MM.1S (cell line): ENCODE measurements around the gene HIF1A.

Experiments used
- DNase-seq: peaks from one replicate; pipeline ENCODE4 v3.0.0-alpha.2; 2015
- H2AFZ ChIP-seq: fragments of 300-600 bp; sonication (generic); 2 replicates; pipeline ENCODE4 v1.6.0; 2016; ENCODE audit warnings: antibody characterized with exemption, low read length
- H3F3A ChIP-seq: fragments of 300-600 bp; sonication (generic); 2 replicates; pipeline ENCODE4 v1.6.1; 2016; ENCODE audit warnings: mild to moderate bottlenecking, antibody characterized with exemption, low read length, moderate library complexity, mixed read lengths; ENCODE audit not compliant: insufficient read depth
- H3K27ac ChIP-seq: fragments of 300-600 bp; sonication (generic); 2 replicates; pipeline ENCODE4 v1.5.1; 2016; ENCODE audit warnings: mild to moderate bottlenecking, low read length
- H3K27me3 ChIP-seq: fragments of 300-600 bp; sonication (generic); replicated peaks from 2 replicates; pipeline ENCODE4 v1.6.0; 2016; ENCODE audit warnings: low read length; ENCODE audit not compliant: insufficient read depth
- H3K36me3 ChIP-seq: fragments of 300-600 bp; sonication (generic); replicated peaks from 2 replicates; pipeline ENCODE4 v1.6.1; 2016; ENCODE audit warnings: mild to moderate bottlenecking, low read length, mixed read lengths; ENCODE audit not compliant: insufficient read depth
- H3K4me1 ChIP-seq: fragments of 300-600 bp; sonication (generic); 2 replicates; pipeline ENCODE4 v1.6.1; 2016; ENCODE audit warnings: low read length, mixed read lengths
- H3K4me2 ChIP-seq: fragments of 300-600 bp; sonication (generic); 2 replicates; pipeline ENCODE4 v1.6.0; 2016; ENCODE audit warnings: low read depth, low read length
- H3K4me3 ChIP-seq: fragments of 300-600 bp; sonication (generic); 2 replicates; pipeline ENCODE4 v1.5.1; 2016; ENCODE audit warnings: low read length, mixed read lengths
- H3K79me2 ChIP-seq: fragments of 300-600 bp; sonication (generic); 2 replicates; pipeline ENCODE4 v1.6.1; 2016; ENCODE audit warnings: mixed run types, low read length, mixed read lengths
- H3K9ac ChIP-seq: fragments of 300-600 bp; sonication (generic); 2 replicates; pipeline ENCODE4 v1.6.1; 2016; ENCODE audit warnings: low read length, mixed read lengths
- H3K9me2 ChIP-seq: fragments of 300-600 bp; sonication (generic); replicated peaks from 2 replicates; pipeline ENCODE4 v1.6.1; 2016; ENCODE audit warnings: mild to moderate bottlenecking, low read length, mixed read lengths; ENCODE audit not compliant: insufficient read depth
- H3K9me3 ChIP-seq: fragments of 300-600 bp; sonication (generic); replicated peaks from 2 replicates; pipeline ENCODE4 v1.6.1; 2016; ENCODE audit warnings: mild to moderate bottlenecking, low read length, mixed read lengths; ENCODE audit not compliant: insufficient read depth
- H4K20me1 ChIP-seq: fragments of 300-600 bp; sonication (generic); 2 replicates; pipeline ENCODE4 v1.6.1; 2016; ENCODE audit warnings: mild to moderate bottlenecking, low read length, moderate library complexity, mixed read lengths; ENCODE audit not compliant: insufficient read depth
- EZH2 ChIP-seq: fragments of 300-600 bp; sonication (generic); optimal IDR thresholded peaks from 2 replicates; pipeline ENCODE3; 2017; ENCODE audit warnings: low read depth, mild to moderate bottlenecking, antibody characterized with exemption, low read length, mixed read lengths
- EZH2phosphoT487 ChIP-seq: fragments of 300-600 bp; sonication (generic); IDR thresholded peaks from 2 replicates; pipeline ENCODE4 v1.6.1; 2018; ENCODE audit warnings: antibody characterized with exemption, low read length
- TF ChIP-seq, protein P1 (sequence below): fragments of 300-600 bp; sonication (generic); IDR thresholded peaks from 2 replicates; pipeline ENCODE4 v1.5.1; 2016; ENCODE audit warnings: antibody characterized with exemption, low read length, mixed read lengths

HIF1A gene

DNA sequence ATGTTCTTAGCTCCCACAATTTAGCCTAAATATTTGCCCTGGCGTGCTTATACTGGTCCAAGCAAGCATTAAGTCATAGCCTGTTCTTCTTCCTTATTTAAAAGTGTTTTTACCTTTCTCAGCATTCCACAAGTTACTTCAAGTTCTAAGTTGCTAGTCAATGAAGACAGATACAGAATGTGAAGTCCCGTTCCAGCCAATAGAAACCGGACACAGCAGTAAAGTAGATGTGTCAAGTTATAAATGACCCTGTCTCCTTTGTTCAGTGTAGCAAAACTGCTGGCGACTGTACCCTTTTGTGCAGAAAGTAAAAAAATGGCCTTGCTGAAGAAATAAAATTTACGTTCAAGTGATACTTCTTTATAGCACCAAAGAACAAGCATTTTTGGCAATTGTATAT is 70.8 kb downstream of the HIF1A start:
- Histone ChIP-seq H3K9me2 (no peaks in the 10 kb centered on the region), H2AFZ (no peak overlapping the region), H3K4me3 (no peak overlapping the region), H3K27me3 (no peaks in the 10 kb centered on the region), H3K79me2 (no peaks in the 10 kb centered on the region; the same call in none of the 2 replicates), H3K9me3 (no peaks in the 10 kb centered on the region), H3K36me3 (no peaks in the 10 kb centered on the region), H4K20me1 (no peaks in the 10 kb centered on the region), H3F3A (no peaks in the 10 kb centered on the region), H3K27ac (no peak overlapping the region), H3K4me1 (no peaks in the 10 kb centered on the region), H3K4me2 (no peak overlapping the region), H3K9ac (no peak overlapping the region)
- TF ChIP-seq EZH2 (no peak), EZH2phosphoT487 (no peak)
- TF ChIP-seq, protein P1, sequence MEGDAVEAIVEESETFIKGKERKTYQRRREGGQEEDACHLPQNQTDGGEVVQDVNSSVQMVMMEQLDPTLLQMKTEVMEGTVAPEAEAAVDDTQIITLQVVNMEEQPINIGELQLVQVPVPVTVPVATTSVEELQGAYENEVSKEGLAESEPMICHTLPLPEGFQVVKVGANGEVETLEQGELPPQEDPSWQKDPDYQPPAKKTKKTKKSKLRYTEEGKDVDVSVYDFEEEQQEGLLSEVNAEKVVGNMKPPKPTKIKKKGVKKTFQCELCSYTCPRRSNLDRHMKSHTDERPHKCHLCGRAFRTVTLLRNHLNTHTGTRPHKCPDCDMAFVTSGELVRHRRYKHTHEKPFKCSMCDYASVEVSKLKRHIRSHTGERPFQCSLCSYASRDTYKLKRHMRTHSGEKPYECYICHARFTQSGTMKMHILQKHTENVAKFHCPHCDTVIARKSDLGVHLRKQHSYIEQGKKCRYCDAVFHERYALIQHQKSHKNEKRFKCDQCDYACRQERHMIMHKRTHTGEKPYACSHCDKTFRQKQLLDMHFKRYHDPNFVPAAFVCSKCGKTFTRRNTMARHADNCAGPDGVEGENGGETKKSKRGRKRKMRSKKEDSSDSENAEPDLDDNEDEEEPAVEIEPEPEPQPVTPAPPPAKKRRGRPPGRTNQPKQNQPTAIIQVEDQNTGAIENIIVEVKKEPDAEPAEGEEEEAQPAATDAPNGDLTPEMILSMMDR, result no peak
- no peak for DNase-seq

DNA sequence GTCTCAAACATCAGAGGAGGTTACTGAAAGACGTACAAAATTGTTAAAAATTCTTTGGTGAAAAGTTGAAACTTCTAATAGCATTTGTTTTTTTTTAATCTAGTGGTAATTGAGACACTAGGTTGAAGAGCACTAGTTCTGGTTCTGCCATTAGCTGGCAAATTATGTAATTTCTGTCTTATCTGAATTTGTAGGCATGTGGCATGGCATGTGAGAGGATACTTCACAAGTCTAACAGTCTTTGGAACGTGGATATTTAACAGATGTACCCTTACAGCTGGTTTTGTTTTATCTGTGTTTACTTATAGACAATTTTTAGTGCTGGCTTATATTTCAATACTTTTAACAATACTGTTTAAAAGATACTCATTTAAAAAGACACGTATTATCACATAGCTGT is 72.9 kb downstream of the HIF1A start:
- no peak for DNase-seq
- H2AFZ ChIP-seq, result no peak overlapping the region
- no peaks in the 10 kb centered on the region for H3F3A ChIP-seq
- no peak overlapping the region for H3K4me2 ChIP-seq
- no peaks in the 10 kb centered on the region for H3K36me3 ChIP-seq
- H3K4me3 ChIP-seq, result no peak overlapping the region
- H3K4me1 ChIP-seq, result no peaks in the 10 kb centered on the region
- no peak for TF ChIP-seq EZH2phosphoT487
- no peak for TF ChIP-seq EZH2
- TF ChIP-seq, protein P1, result no peak
- H3K27me3 ChIP-seq, result no peaks in the 10 kb centered on the region
- H4K20me1 ChIP-seq, result no peaks in the 10 kb centered on the region
- H3K9ac ChIP-seq, result no peak overlapping the region
- no peaks in the 10 kb centered on the region; the same call in 1 of the 2 replicates for H3K79me2 ChIP-seq
- no peaks in the 10 kb centered on the region for H3K9me2 ChIP-seq
- H3K27ac ChIP-seq, result no peak overlapping the region
- H3K9me3 ChIP-seq, result no peaks in the 10 kb centered on the region

DNA sequence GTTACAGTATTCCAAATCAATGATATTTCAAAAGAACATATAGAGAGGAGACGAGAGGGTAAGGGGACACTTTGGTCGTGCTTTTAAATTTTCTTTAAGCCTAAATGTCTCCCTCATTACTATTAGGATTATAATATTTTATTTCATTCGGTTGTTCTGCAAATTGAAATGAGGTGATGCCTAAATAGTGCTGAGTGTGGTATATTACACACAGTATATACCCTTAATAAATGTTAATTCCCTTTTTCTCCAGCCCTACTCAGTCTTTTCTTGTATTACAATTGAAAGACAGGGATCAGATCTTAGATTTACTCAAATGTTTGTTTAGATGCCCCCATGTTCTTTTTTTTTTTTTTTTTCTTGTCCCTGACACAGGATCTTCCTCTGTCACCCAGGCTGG is 74.6 kb downstream of the HIF1A start:
- Histone ChIP-seq H4K20me1 (no peaks in the 10 kb centered on the region), H2AFZ (no peak overlapping the region), H3K36me3 (no peaks in the 10 kb centered on the region), H3K9me2 (no peaks in the 10 kb centered on the region), H3K4me3 (no peak overlapping the region), H3K4me2 (no peak overlapping the region), H3K9me3 (no peaks in the 10 kb centered on the region), H3K9ac (no peak overlapping the region), H3F3A (no peaks in the 10 kb centered on the region), H3K4me1 (no peaks in the 10 kb centered on the region), H3K27ac (no peak overlapping the region), H3K27me3 (no peaks in the 10 kb centered on the region), H3K79me2 (no peaks in the 10 kb centered on the region)
- no peak for TF ChIP-seq EZH2
- TF ChIP-seq, protein P1, result no peak
- no peak for TF ChIP-seq EZH2phosphoT487
- no peak for DNase-seq
